Breast epithelium (tissue), 3 donors: ENCODE measurements around the gene ATRNL1.

Experiments
- CTCF ChIP-seq, 3 donors: fragments of 450-650 bp; IDR thresholded peaks; one replicate each; pipeline ENCODE4 v1.5.1; 2016 to 2017; ENCODE audit warnings: antibody characterized with exemption in 3 of 3, mild to moderate bottlenecking in 3 of 3, moderate library complexity in 3 of 3
- POLR2A ChIP-seq: fragments of 450-650 bp; IDR thresholded peaks from one replicate; pipeline ENCODE4 v1.6.1; 2016; ENCODE audit warnings: antibody characterized with exemption, mild to moderate bottlenecking, moderate library complexity
- POLR2AphosphoS5 ChIP-seq, 3 donors: sonication (generic); formaldehyde crosslinking; IDR thresholded peaks; one replicate each; pipeline ENCODE4 v1.6.1; 2017; ENCODE audit warnings: antibody characterized with exemption in 3 of 3

DNA sequence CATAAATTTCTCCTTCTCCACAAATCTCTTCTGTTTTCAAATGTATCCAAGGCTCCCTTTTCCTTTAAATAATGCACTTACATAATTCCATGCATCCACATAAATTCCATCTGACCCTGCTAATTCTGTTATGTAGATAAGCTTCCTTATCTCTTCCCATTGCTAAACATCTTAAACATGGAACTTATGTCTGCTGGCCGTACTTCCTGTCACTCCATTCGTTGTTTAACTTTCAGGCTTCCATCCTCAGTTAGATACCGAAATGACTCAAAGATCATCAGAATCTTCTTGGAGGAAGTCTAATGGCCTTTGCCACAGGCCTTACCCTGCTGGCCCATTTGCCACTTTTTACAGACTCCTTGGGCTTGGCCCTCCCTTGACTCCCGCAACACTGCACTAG lies 848.9 kb downstream of the ATRNL1 start:
- TF ChIP-seq CTCF (IDR thresholded peaks at IDR 0.05) (no peak), POLR2A (no peak), POLR2AphosphoS5 (IDR thresholded peaks at IDR 0.05) (no peak)
